Activated T-cell treated with anti-CD3 and anti-CD28 coated beads for 24 hours (primary cell): ENCODE data around the gene RPSA.
"Not testable (repeated sequence)": the region's sequence is repeated elsewhere in the genome, so short reads cannot be mapped to it uniquely, and the experiment has no call there.

ENCODE experiments used
- DNase-seq: peaks from one replicate; pipeline ENCODE4 v3.0.0-alpha.2; 2020; ENCODE audit warnings: low read depth

RPSA gene

GRCh38 chr3:39388741-39389248 lies 17.7 kb upstream of the RPSA start:
- no peak for DNase-seq

- DNase-seq = no peak
Measured at GRCh38 chr3:39390181-39390580, 16.3 kb upstream of the RPSA start.

- no peak for DNase-seq
Measured at GRCh38 chr3:39396690-39397089, 9.8 kb upstream of the RPSA start.

GRCh38 chr3:39398700-39399099 lies 7.8 kb upstream of the RPSA start:
- no peak for DNase-seq

GRCh38 chr3:39401983-39402382 lies 4.5 kb upstream of the RPSA start:
- no peak for DNase-seq

GRCh38 chr3:39404943-39405686 lies 1.4 kb upstream of the RPSA start:
- no peak for DNase-seq

- no peak for DNase-seq
Measured at GRCh38 chr3:39405687-39406367, 693 bp upstream of the RPSA start.

GRCh38 chr3:39407259-39407629 lies 724 bp downstream of the RPSA start:
- no peak for DNase-seq

- no peak for DNase-seq
Measured at GRCh38 chr3:39407773-39408492, 1.4 kb downstream of the RPSA start.

GRCh38 chr3:39408493-39409372 lies 2.2 kb downstream of the RPSA start:
- no peak for DNase-seq

- DNase-seq = no peak
Measured at GRCh38 chr3:39409514-39410136, 3.1 kb downstream of the RPSA start.

GRCh38 chr3:39410893-39411292 lies 4.4 kb downstream of the RPSA start:
- no peak for DNase-seq

- DNase-seq = no peak
Measured at GRCh38 chr3:39412668-39413260, 6.2 kb downstream of the RPSA start.

- no peak for DNase-seq
Measured at GRCh38 chr3:39413691-39414420, 7.3 kb downstream of the RPSA start.

GRCh38 chr3:39414421-39414907 lies 7.9 kb downstream of the RPSA start:
- DNase-seq = no peak

- DNase-seq = not testable (repeated sequence)
Measured at GRCh38 chr3:39415302-39415701, 8.8 kb downstream of the RPSA start.

GRCh38 chr3:39415983-39416382 lies 9.5 kb downstream of the RPSA start:
- no peak for DNase-seq

- not testable (repeated sequence) for DNase-seq
Measured at GRCh38 chr3:39416998-39417397, 10.5 kb downstream of the RPSA start.

- not testable (repeated sequence) for DNase-seq
Measured at GRCh38 chr3:39418556-39419225, 12.2 kb downstream of the RPSA start.
